GM19467 (cell line): Measurements from ENCODE around the gene INPP4B.

Experiments
- ATAC-seq: cut with Tn5 transposase; IDR thresholded peaks from one replicate; pipeline ENCODE4 v1.9.1; 2021; ENCODE audit warnings: mild to moderate bottlenecking, moderate library complexity; ENCODE audit not compliant: unreplicated experiment

Gene INPP4B

GRCh38 chr4:142318280-142318679 lies 527.8 kb downstream of the INPP4B start:
- ATAC-seq, result no peak

- ATAC-seq, result no peak
These were observed 529.2 kb downstream of the INPP4B start for GRCh38 chr4:142316913-142317312.

- ATAC-seq, result no peak
These were observed 530.1 kb downstream of the INPP4B start for GRCh38 chr4:142316025-142316424.

- ATAC-seq, result no peak
These were observed 531.4 kb downstream of the INPP4B start for GRCh38 chr4:142314686-142315085.

GRCh38 chr4:142314247-142314646 lies 531.9 kb downstream of the INPP4B start:
- ATAC-seq, result no peak

GRCh38 chr4:142312391-142312790 lies 533.7 kb downstream of the INPP4B start:
- ATAC-seq, result no peak

- no peak for ATAC-seq
These were observed 534.2 kb downstream of the INPP4B start for GRCh38 chr4:142311916-142312315.

- no peak for ATAC-seq
These were observed 536.3 kb downstream of the INPP4B start for GRCh38 chr4:142309772-142310171.

- no peak for ATAC-seq
These were observed 538.2 kb downstream of the INPP4B start for GRCh38 chr4:142307857-142308256.

- no peak for ATAC-seq
These were observed 548.8 kb downstream of the INPP4B start for GRCh38 chr4:142297313-142297712.

- ATAC-seq, result no peak
These were observed 552.6 kb downstream of the INPP4B start for GRCh38 chr4:142293536-142293935.

GRCh38 chr4:142292231-142292630 lies 553.9 kb downstream of the INPP4B start:
- ATAC-seq, result no peak

- no peak for ATAC-seq
These were observed 554.6 kb downstream of the INPP4B start for GRCh38 chr4:142291299-142292050.

- no peak for ATAC-seq
These were observed 558.7 kb downstream of the INPP4B start for GRCh38 chr4:142287371-142287770.

- ATAC-seq, result no peak
These were observed 560.9 kb downstream of the INPP4B start for GRCh38 chr4:142285222-142285583.

- no peak for ATAC-seq
These were observed 561.5 kb downstream of the INPP4B start for GRCh38 chr4:142284402-142285221.

GRCh38 chr4:142282870-142283431 lies 563.1 kb downstream of the INPP4B start:
- no peak for ATAC-seq

- no peak for ATAC-seq
These were observed 564.1 kb downstream of the INPP4B start for GRCh38 chr4:142281999-142282398.

- ATAC-seq, result no peak
These were observed 567.4 kb downstream of the INPP4B start for GRCh38 chr4:142278663-142279062.

GRCh38 chr4:142278171-142278570 lies 567.9 kb downstream of the INPP4B start:
- ATAC-seq, result no peak

- ATAC-seq, result no peak
These were observed 572.0 kb downstream of the INPP4B start for GRCh38 chr4:142274137-142274536.

- ATAC-seq, result no peak
These were observed 573.6 kb downstream of the INPP4B start for GRCh38 chr4:142272452-142272851.
